Head of caudate nucleus (tissue), 42 donors: ENCODE measurements around the gene ASPSCR1.

Source experiments
- DNase-seq, 42 donors: peaks; one replicate each; pipeline versions ENCODE4 v3.0.0 to v3.0.0-alpha.2; 2020 to 2021; ENCODE audit warnings: mixed read lengths in 7 of 42
- intact Hi-C: fragments of 100-400 bp; cut with DNase I; formaldehyde crosslinking; loops from one replicate; pipeline ENCODE4 v1.15.0; 2022

Gene ASPSCR1

GRCh38 chr17:82054351-82055022 lies 77.1 kb downstream of the ASPSCR1 start:
- intact Hi-C loops = loop anchor here (5.0 kb wide), 1 partner anchor 43 kb away; the partner anchor contains the start of gene FASN
- DNase-seq = no peak

GRCh38 chr17:82055023-82055964 lies 77.9 kb downstream of the ASPSCR1 start:
- DNase-seq = no peak

GRCh38 chr17:82055965-82056728 lies 78.7 kb downstream of the ASPSCR1 start:
- intact Hi-C loops = loop anchor here (5.0 kb wide), 1 partner anchor 41 kb away; the partner anchor contains the start of gene FASN
- no peak for DNase-seq

More at GRCh38 chr17:82055023-82055964, 77.9 kb downstream of the ASPSCR1 start:
- intact Hi-C loops = loop anchor here (5.0 kb wide), 1 partner anchor 42 kb away; the partner anchor contains the start of gene FASN

- intact Hi-C loops = loop anchor here (5.0 kb wide), 1 partner anchor 40 kb away; the partner anchor contains the start of gene FASN
- no peak for DNase-seq
Observed at GRCh38 chr17:82056729-82057621, 79.5 kb downstream of the ASPSCR1 start.

DNA sequence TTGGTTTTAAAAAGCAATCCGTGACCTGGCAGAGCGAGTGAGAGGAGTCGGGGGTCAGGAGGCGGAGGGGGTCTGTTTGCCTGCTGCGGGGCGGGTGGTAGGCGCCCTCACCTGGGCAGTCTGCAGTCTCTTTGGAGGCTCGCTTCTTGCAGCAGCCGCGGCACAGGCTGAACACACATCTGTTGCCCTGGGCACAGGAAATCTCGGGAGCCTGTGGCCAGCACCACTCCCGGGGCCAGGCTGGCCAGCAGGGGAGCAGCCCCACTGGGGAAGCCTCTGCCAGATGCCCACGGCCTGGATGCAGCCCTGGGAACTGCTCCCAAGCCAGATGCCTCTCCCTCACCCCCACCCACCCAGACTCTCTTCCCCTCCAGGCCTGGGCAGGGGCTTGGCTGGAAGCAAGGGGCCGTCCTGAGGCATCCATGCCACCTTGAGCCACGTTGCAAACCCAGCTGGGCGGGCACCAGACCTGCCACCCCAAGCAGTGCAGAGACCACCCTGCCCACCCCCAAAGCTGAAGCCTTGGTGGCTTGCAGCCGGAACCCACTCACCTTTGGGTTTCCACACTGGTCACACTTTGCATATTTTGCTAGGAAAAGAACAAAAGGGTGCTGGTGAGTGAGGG lies 80.9 kb downstream of the ASPSCR1 start:
- DNase-seq = no peak

DNA sequence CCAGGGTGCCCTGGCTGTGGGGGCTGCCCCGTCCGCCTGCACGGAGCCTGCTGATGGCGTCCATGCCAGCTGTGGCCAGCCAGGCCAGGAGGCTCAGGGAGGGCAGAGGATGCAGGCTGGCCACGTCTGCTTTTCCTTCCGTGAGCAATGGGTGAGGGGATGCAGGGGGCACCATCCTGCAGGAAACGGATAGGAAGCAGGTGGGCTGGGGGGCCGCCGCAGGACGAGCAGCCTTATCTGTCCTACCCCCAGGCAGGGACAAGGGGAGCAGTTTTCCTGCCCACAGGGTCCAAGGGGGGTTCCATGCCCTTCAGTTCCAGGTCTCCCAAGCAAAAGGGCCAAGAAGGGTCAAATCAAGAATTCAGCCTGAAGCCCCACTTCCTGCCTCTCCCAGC lies 81.4 kb downstream of the ASPSCR1 start:
- intact Hi-C loops = loop anchor here (5.0 kb wide), 1 partner anchor 38 kb away; the partner anchor contains the start of gene FASN
- DNase-seq = no peak

More for the DNA sequence above, 80.9 kb downstream of the ASPSCR1 start:
- intact Hi-C loops = loop anchor here (5.0 kb wide), 1 partner anchor 39 kb away; the partner anchor contains the start of gene FASN

- intact Hi-C loops = loop anchor here (5.0 kb wide), 1 partner anchor 38 kb away; the partner anchor contains the start of gene FASN
- no peak for DNase-seq
Observed at GRCh38 chr17:82059272-82060000, 82.0 kb downstream of the ASPSCR1 start.

- no peak for DNase-seq
- intact Hi-C loops = no loop called here
Observed at GRCh38 chr17:82060001-82060380, 82.6 kb downstream of the ASPSCR1 start.

- no peak for DNase-seq
- intact Hi-C loops = no loop called here
Observed at GRCh38 chr17:82060614-82061013, 83.2 kb downstream of the ASPSCR1 start.

DNA sequence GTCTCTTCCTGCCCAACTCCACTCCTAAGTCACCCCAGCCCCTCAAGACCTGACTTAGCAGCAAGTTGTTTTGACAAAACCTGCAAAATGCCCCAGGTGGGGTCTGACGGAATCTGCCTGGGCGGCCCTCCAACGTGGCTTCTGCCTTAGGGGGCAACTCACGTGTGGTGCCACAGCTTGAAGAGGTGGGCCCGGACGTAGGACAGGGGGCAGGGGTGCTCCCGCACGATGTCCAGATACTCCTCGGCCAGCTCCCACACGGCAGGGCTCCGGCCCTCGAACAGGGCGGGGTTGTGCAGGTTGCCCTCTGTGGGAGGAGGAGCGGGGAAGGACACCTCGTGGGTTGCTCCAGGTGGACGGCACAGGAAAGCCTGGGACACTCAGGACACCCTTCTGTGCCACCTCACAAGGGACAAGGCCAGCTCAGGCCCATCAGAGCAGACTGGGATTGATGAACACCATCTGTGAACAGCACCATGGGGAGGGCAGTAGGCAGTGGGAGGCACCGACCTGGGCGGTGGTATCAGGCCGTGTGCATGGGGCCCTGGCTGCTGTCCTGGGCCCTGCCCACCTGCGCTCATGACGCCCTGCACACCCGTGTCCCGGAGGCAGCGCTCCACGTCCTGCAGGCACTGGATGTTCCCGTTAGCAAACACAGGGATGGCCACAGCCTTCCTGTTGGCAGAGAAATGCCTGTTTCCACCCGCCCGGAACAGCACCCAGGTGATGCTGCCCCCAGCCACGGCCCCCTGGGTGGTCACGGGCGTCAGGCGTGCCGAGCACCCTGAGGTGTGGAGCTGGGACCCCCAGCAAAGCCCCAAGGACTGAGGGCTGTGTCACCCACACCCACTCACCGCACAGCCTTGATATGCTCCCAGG lies 83.9 kb downstream of the ASPSCR1 start:
- intact Hi-C loops = no loop called here
- no peak for DNase-seq

DNA sequence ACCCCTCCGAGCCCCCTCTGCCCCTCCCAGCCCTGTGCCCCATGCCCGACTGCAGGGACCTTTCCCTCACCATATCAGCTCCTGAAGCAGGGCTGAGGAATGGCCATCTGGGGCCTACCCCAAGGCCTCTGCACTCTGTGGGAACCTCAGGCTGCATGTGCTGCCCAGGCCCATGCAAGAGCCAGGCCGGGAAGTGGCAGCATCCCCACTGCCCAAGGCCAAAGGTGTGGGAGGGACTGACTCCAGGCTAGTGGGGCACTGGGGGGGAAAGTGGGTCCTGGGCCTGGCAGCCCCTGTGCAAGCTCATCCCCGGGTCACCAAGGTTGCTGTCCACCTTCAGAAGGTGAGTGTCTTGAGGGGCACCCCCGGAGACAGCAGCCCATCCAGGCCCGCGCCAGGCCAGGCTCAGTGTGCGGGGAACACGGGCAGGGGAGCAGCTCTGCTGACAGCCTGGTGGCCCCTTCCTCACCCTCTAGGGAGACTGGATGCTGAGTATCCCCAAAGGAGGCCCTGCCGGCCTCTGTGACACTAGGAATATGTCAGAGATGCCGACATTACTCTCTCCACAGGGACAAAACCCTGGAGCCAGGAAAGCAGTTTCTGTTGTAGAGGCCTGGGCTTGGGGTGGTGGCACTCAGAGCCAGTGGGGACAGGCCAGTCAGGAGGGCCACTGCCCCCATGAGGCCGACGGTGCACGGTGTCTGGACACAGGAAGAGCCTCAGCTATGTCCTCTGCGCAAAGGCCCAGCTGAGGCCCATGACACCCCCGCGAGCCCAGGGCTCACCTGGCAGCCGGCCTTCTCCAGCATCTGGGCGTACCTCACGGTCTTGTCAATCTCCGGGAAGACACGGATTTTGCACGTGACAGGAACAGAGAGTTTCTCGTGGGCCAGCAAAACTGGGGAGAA lies 84.9 kb downstream of the ASPSCR1 start:
- intact Hi-C loops = no loop called here
- DNase-seq = no peak

- DNase-seq = no peak
- intact Hi-C loops = no loop called here
Observed at GRCh38 chr17:82062984-82063368, 85.5 kb downstream of the ASPSCR1 start.

- no peak for DNase-seq
- intact Hi-C loops = no loop called here
Observed at GRCh38 chr17:82063424-82064415, 86.3 kb downstream of the ASPSCR1 start.
